A673 (cell line): ENCODE measurements around the gene CCDC24.

ENCODE experiments used
- CTCF ChIP-seq: fragments of 300-800, 200-600 bp; sonication (generic); conservative IDR thresholded peaks from 2 replicates; pipeline ENCODE4 v1.5.1; 2017; ENCODE audit warnings: low read depth, mild to moderate bottlenecking, antibody characterized with exemption, low read length, moderate library complexity, mixed read lengths
- EZH2 ChIP-seq: fragments of 200-600 bp; sonication (generic); IDR thresholded peaks from 2 replicates; pipeline ENCODE4 v1.6.1; 2017; ENCODE audit warnings: borderline replicate concordance, low read depth, mild to moderate bottlenecking, mixed read lengths, antibody characterized with exemption, low read length; ENCODE audit not compliant: poor library complexity, severe bottlenecking

- TF ChIP-seq CTCF = no peak
- TF ChIP-seq EZH2 = no peak
These were observed 29.1 kb upstream of the CCDC24 start for GRCh38 chr1:43962324-43962723.
